Thoracic aorta (tissue), 2 donors: ENCODE measurements around the gene ZFP3. TPM values are rescaled to one million over a fixed set of nuclear protein-coding genes. Genes with fewer than 3 reads are reported as not detected.

Experiments
- ATAC-seq: fragments of 150-250 bp; one replicate; pipeline ENCODE4 v1.8.0; 2017; ENCODE audit warnings: low read depth; ENCODE audit not compliant: insufficient number of reproducible peaks, low FRiP score
- DNase-seq: peaks from one replicate; pipeline ENCODE4 v3.0.0-alpha.2; 2020; ENCODE audit warnings: low spot score
- H3K27ac ChIP-seq, 2 donors: fragments of 200-600 bp; sonication (generic); 1 replicate in 1 of 2; 2 replicates in 1 of 2; pipeline ENCODE4 v1.5.1; 2016; ENCODE audit warnings: mild to moderate bottlenecking in 2 of 2, moderate library complexity in 2 of 2
- H3K27me3 ChIP-seq: fragments of 200-600 bp; sonication (generic); replicated peaks from 2 replicates; pipeline ENCODE4 v1.6.0; 2016; ENCODE audit warnings: mild to moderate bottlenecking; ENCODE audit not compliant: insufficient read depth
- H3K36me3 ChIP-seq: fragments of 200-600 bp; sonication (generic); one replicate; pipeline ENCODE4 v1.5.1; 2016
- H3K4me1 ChIP-seq, 2 donors: fragments of 200-600 bp; sonication (generic); 1 replicate in 1 of 2; 2 replicates in 1 of 2; pipeline versions ENCODE4 v1.5.1 to v1.6.0; 2016; ENCODE audit warnings: low read depth in 2 of 2, mild to moderate bottlenecking in 1 of 2; ENCODE audit not compliant: control insufficient read depth in 1 of 2
- H3K4me3 ChIP-seq: fragments of 200-600 bp; sonication (generic); 2 replicates; pipeline ENCODE4 v1.5.1; 2016; ENCODE audit warnings: mild to moderate bottlenecking
- H3K9me3 ChIP-seq: fragments of 200-600 bp; sonication (generic); 2 replicates; pipeline ENCODE4 v1.5.1; 2016
- total RNA-seq, 2 donors: library from RNA; depleted of rRNA; stranded (reverse); fragments of >200 nt; gene quantifications; one replicate each; pipeline versions ENCODE4 v1.1.0 to v1.2.3, GENCODE V29; 2016
- TF ChIP-seq, protein P1 (sequence below): fragments of 200-600 bp; sonication (generic); IDR thresholded peaks from one replicate; pipeline ENCODE4 v1.5.1; 2019; ENCODE audit warnings: antibody characterized with exemption

ZFP3 gene
- total RNA-seq, 2 donors from 2014 or later = 3.2 to 6.6 TPM

DNA sequence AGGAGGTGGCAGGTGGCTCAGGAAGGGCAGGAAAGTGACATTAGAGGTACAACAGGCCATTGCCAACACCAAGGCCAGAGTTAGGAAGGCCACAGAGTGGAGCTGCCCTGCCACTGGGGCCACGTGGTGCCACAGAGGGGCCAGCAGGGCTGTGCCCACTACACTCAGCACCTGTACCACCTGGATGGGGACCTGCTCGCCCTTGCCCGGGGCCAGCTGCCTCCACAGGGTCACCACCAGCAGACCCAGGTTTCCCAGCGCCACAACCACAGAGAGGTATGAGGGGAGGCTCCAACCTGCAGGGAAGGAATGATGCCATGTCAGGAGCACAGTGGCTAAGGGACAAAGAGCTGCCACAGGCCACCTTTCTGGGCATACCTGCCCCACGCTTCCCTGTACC, 44.2 kb upstream of the ZFP3 start:
- Histone ChIP-seq H3K9me3 (no peaks in the 10 kb centered on the region), H3K27ac (no peak overlapping the region), H3K27me3 (no peaks in the 10 kb centered on the region), H3K4me3 (no peak overlapping the region), H3K4me1 (no peaks in the 10 kb centered on the region), H3K36me3 (no peaks in the 10 kb centered on the region)
- ATAC-seq (no peak), DNase-seq (no peak)
- TF ChIP-seq, protein P1, sequence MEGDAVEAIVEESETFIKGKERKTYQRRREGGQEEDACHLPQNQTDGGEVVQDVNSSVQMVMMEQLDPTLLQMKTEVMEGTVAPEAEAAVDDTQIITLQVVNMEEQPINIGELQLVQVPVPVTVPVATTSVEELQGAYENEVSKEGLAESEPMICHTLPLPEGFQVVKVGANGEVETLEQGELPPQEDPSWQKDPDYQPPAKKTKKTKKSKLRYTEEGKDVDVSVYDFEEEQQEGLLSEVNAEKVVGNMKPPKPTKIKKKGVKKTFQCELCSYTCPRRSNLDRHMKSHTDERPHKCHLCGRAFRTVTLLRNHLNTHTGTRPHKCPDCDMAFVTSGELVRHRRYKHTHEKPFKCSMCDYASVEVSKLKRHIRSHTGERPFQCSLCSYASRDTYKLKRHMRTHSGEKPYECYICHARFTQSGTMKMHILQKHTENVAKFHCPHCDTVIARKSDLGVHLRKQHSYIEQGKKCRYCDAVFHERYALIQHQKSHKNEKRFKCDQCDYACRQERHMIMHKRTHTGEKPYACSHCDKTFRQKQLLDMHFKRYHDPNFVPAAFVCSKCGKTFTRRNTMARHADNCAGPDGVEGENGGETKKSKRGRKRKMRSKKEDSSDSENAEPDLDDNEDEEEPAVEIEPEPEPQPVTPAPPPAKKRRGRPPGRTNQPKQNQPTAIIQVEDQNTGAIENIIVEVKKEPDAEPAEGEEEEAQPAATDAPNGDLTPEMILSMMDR = no peak

DNA sequence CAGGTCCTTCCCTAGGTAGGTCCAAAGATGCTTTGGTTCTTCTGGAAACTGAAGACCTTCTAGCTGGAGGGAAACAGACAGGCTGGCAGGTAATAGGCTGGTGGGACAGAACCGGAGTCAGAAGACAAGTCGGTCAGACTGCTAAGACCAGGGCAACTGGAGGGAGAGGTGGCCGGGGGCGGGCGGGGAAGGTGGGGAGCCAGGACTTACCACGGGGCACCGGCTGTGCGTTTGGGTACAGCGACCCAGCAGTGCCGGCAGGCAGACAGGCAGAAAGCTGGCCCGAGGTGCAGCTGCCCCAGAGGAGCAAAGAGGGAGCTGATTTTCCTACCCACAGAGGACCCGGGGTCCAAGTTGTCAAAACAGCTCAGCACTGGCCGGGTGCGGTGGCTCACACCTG, 43.6 kb upstream of the ZFP3 start:
- no peaks in the 10 kb centered on the region for H3K27me3 ChIP-seq
- TF ChIP-seq, protein P1 = no peak
- ATAC-seq (no peak), DNase-seq (no peak)
- no peaks in the 10 kb centered on the region for H3K4me1 ChIP-seq
- no peak overlapping the region for H3K27ac ChIP-seq
- no peak overlapping the region for H3K4me3 ChIP-seq
- no peaks in the 10 kb centered on the region for H3K9me3 ChIP-seq
- H3K36me3 ChIP-seq = no peaks in the 10 kb centered on the region

DNA sequence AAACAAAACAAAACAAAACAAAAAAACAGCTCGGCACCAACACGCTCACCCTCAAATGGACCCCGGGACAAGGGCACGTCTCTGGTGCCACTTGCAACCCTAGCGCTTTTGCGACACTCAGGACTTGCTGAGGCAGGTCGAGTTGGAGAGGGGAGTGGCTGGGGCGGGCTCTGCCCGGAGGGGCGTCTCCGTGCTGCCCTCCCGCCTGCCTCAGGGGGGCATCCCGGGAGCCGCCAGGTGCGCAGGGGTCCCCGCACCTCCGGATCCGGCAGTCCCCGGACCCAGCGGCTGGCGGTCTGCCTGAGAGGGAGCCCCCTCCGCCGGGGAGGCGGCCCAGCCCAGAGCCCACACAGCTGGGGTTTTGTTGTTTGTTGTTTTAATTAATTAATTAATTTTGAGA, 43.0 kb upstream of the ZFP3 start, which contains the start of gene SLC52A1:
Gene SLC52A1 (minus strand): TSS at position 112 of the 400 bp plus-strand sequence. CDS start 820 bp downstream, outside the sequence.
- ATAC-seq (no peak), DNase-seq (no peak)
- H3K36me3 ChIP-seq = no peaks in the 10 kb centered on the region
- peak within 1 kb of the TSS; percentile 50 for H3K4me3 ChIP-seq
- no peaks in the 10 kb centered on the region for H3K4me1 ChIP-seq
- no peaks in the 10 kb centered on the region for H3K9me3 ChIP-seq
- no peak within 1 kb of the TSS for H3K27ac ChIP-seq
- TF ChIP-seq, protein P1 = no peak
- no peaks in the 10 kb centered on the region for H3K27me3 ChIP-seq

DNA sequence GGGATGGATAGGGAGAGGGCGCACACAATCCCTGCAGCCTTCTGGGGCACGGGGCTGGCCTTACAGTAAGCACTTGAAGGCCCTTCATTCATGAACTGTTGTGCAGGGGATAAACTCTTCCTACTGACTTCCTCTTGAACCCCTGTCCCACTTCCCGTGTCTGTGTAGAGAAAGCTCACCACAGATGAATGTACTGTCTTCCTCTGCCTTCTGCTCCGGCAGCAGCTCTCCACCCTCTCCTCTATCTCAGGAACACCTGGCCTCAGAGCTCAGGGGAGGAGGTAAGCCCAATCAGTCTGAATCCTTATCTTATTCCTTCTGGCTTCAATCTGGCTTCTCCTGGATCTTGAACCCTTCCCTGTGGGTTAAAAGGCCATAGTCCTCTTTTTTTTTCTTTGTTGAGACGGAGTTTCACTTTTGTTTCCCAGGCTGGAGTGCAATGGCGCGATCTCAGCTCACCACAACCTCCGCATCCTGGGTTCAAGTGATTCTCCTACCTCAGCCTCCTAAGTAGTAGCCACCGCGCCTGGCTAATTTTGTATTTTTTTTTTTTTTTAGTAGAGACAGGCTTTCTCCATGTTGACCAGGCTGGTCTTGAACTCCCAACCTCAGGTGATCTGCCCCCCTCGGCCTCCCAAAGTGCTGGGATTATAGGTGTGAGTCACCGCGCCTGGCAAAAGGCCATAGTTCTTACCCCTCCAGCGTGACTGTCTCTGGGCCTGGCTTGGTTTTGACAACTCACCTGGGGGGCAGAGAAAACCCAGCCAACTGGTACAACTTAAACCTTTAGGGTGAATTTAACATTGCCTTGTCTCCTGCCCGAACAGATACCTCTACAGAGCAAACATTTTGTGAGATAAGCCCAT, 35.9 kb upstream of the ZFP3 start:
- no peak for DNase-seq
- ATAC-seq = no peak
- H3K36me3 ChIP-seq = no peaks in the 10 kb centered on the region
- TF ChIP-seq, protein P1 = no peak
- no peak overlapping the region for H3K4me3 ChIP-seq
- no peaks in the 10 kb centered on the region for H3K27me3 ChIP-seq
- no peaks in the 10 kb centered on the region for H3K4me1 ChIP-seq
- H3K9me3 ChIP-seq = no peaks in the 10 kb centered on the region
- H3K27ac ChIP-seq = no peak overlapping the region

DNA sequence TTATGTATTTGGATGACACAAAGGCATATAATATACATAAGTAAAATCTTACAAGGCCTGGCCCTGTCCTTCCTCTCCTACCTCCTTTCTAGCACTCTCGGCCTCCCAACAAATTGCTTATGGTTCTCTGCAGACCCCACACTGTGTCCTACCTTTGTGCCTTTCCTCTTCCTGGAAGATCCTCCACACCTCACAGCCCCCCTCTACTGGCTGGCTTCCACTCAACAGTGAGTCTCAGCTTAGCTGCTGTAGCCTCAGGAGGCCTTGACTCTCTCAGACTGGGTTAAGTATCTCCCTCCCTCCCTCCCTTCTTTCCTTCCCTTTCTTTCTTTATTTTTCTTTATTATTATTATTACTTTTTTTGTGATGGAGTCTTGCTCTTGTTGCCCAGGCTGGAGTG, 34.7 kb upstream of the ZFP3 start:
- H3K4me1 ChIP-seq = no peaks in the 10 kb centered on the region
- DNase-seq (no peak), ATAC-seq (no peak)
- no peak overlapping the region for H3K4me3 ChIP-seq
- H3K27ac ChIP-seq = no peak overlapping the region
- H3K36me3 ChIP-seq = no peaks in the 10 kb centered on the region
- no peaks in the 10 kb centered on the region for H3K27me3 ChIP-seq
- H3K9me3 ChIP-seq = no peaks in the 10 kb centered on the region
- TF ChIP-seq, protein P1 = no peak
